Measurements from ENCODE around the gene CACNA1B. TPM values are rescaled to one million over a fixed set of nuclear protein-coding genes. Genes with fewer than 3 reads are reported as not detected.
A peak's percentile ranks its signal among the peaks of the same experiment; 100 is the strongest.

The CACNA1B gene
- total RNA-seq, 6 donors from 2014 or later, result 0.03 to 0.15 (median 0.03) TPM; not detected in 3

DNA sequence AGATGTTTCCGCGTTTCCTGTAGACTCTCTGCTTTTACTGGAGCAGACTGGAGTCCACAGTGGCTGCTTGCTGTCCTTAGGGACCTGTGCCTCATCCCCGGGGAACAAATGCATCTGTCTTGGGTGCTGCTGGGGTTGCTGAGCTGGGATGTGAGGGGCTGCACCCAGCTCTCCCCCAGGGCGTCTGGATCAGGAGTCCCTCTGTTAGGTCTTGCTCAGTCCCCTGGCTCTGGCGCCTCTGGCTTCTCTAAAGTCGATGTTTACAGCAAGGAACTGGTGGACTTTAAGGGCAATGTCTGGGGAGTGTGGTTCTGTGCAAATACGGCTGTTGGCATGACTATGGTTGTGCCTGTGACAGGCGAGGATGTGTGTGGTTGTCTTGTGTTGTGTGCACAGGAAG is 91.4 kb downstream of the CACNA1B start:
- H3K4me3 ChIP-seq, result no peak overlapping the region
- no peaks in the 10 kb centered on the region for H3K27me3 ChIP-seq
- no peak overlapping the region for H3K27ac ChIP-seq
- no peaks in the 10 kb centered on the region for H3K36me3 ChIP-seq
- H3K4me1 ChIP-seq, result no peaks in the 10 kb centered on the region
- TF ChIP-seq EP300 (IDR thresholded peaks at IDR 0.05), result no peak
- no peak for TF ChIP-seq POLR2AphosphoS5 (IDR thresholded peaks at IDR 0.05)
- no peak for TF ChIP-seq POLR2A (IDR thresholded peaks at IDR 0.05)
- TF ChIP-seq CTCF (IDR thresholded peaks at IDR 0.05), result no peak
- no peak for ATAC-seq (ENCODE audit: low FRiP score in 2 of 2)
- H3K9me3 ChIP-seq, result no peaks in the 10 kb centered on the region
- DNase-seq, result peak in 1 of 2 donors; percentile 12
- WGBS, 2 donors, result 62 to 82% methylated on average over 7 to 8 of the region's 8 CpGs

- DNase-seq (peak in 1 of 2 donors; percentile 12), ATAC-seq (ENCODE audit: low FRiP score in 2 of 2) (no peak)
- Histone ChIP-seq H3K4me1 (no peaks in the 10 kb centered on the region), H3K9me3 (no peaks in the 10 kb centered on the region), H3K4me3 (no peak overlapping the region), H3K27me3 (no peaks in the 10 kb centered on the region), H3K36me3 (no peaks in the 10 kb centered on the region), H3K27ac (no peak overlapping the region)
- no peak for TF ChIP-seq POLR2AphosphoS5 (IDR thresholded peaks at IDR 0.05)
- TF ChIP-seq EP300 (IDR thresholded peaks at IDR 0.05), result no peak
- TF ChIP-seq CTCF (IDR thresholded peaks at IDR 0.05), result no peak
- no peak for TF ChIP-seq POLR2A (IDR thresholded peaks at IDR 0.05)
- 75 to 85% methylated on average over 2 to 3 of the region's 3 CpGs for WGBS, 2 donors
Measured at GRCh38 chr9:137969685-137970084, 92.1 kb downstream of the CACNA1B start.

- TF ChIP-seq POLR2AphosphoS5 (IDR thresholded peaks at IDR 0.05) (no peak), CTCF (IDR thresholded peaks at IDR 0.05) (no peak), EP300 (IDR thresholded peaks at IDR 0.05) (no peak), POLR2A (IDR thresholded peaks at IDR 0.05) (no peak)
- H3K9me3 ChIP-seq, result no peaks in the 10 kb centered on the region
- DNase-seq (peak in 1 of 2 donors; percentile 6), ATAC-seq (ENCODE audit: low FRiP score in 2 of 2) (no peak)
- no peak overlapping the region for H3K27ac ChIP-seq
- no peaks in the 10 kb centered on the region for H3K36me3 ChIP-seq
- no peak overlapping the region for H3K4me3 ChIP-seq
- H3K27me3 ChIP-seq, result no peaks in the 10 kb centered on the region
- H3K4me1 ChIP-seq, result no peaks in the 10 kb centered on the region
Measured at GRCh38 chr9:137970098-137970497, 92.5 kb downstream of the CACNA1B start.

DNA sequence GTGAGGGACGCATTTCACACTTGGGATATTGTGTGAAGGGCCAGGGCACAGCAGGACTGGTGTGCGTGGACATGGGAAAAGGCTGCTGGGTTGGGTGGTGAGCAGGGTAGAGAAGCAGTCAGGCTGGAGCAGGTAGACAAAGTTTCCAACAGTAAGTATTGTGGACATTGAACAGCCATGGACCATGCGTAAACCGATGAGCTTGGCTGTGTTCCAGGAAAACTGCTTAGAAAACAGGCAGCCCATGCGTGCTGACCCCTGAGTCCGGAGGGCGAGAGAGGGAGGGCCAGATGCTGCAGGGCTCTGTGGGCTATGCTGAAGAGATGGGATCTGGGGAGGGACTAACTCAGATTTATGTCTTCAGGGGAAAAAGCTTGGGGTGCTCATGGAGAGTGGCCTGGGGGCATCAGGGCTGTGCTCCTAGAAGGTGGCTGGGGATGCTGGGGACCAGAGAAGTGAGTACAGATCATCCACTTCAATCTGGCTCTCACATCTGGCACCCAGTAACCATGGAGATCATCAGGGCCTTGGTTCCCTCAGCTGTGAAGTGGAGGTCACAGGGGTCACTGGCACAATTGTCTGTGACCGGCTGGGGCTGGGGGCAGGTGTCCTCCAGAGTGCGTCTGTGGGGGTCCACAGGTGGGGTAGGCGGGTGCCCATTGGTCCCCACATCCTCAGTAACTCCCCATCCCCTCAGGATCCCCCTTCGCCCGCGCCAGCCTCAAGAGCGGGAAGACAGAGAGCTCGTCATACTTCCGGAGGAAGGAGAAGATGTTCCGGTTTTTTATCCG is 93.3 kb downstream of the CACNA1B start:
- 64 to 81% methylated on average over 7 to 18 of the region's 18 CpGs for WGBS, 2 donors
- no peak for TF ChIP-seq POLR2A (IDR thresholded peaks at IDR 0.05)
- no peak for TF ChIP-seq CTCF (IDR thresholded peaks at IDR 0.05)
- no peak for TF ChIP-seq POLR2AphosphoS5 (IDR thresholded peaks at IDR 0.05)
- TF ChIP-seq EP300 (IDR thresholded peaks at IDR 0.05), result no peak
- no peaks in the 10 kb centered on the region for H3K9me3 ChIP-seq
- no peak overlapping the region for H3K27ac ChIP-seq
- H3K36me3 ChIP-seq, result no peaks in the 10 kb centered on the region
- ATAC-seq (ENCODE audit: low FRiP score in 2 of 2) (no peak), DNase-seq (peak in 1 of 2 donors; percentile 14)
- no peaks in the 10 kb centered on the region for H3K27me3 ChIP-seq
- no peak overlapping the region for H3K4me3 ChIP-seq
- H3K4me1 ChIP-seq, result no peaks in the 10 kb centered on the region

Measured in upper lobe of left lung (tissue), 6 donors.